ENCODE measurements around the gene UGT1A9.

UGT1A9 gene

GRCh38 chr2:233801357-233802131 lies 129.8 kb downstream of the UGT1A9 start:
- no peak for DNase-seq

- DNase-seq: no peak
Observed at GRCh38 chr2:233802132-233802815, 130.6 kb downstream of the UGT1A9 start.

- no peak for DNase-seq
Observed at GRCh38 chr2:233803292-233803911, 131.7 kb downstream of the UGT1A9 start.

- DNase-seq: no peak
Observed at GRCh38 chr2:233803994-233804393, 132.3 kb downstream of the UGT1A9 start.

GRCh38 chr2:233807215-233807865 lies 135.6 kb downstream of the UGT1A9 start:
- DNase-seq: no peak

- DNase-seq: no peak
Observed at GRCh38 chr2:233807966-233808935, 136.6 kb downstream of the UGT1A9 start.

- peak; percentile 0 for DNase-seq
Observed at GRCh38 chr2:233810385-233810784, 138.7 kb downstream of the UGT1A9 start.

- DNase-seq: no peak
Observed at GRCh38 chr2:233811087-233811486, 139.4 kb downstream of the UGT1A9 start.

- DNase-seq: no peak
Observed at GRCh38 chr2:233811732-233812131, 140.0 kb downstream of the UGT1A9 start.

GRCh38 chr2:233813236-233814055 lies 141.7 kb downstream of the UGT1A9 start:
- DNase-seq: no peak

GRCh38 chr2:233814056-233814835 lies 142.5 kb downstream of the UGT1A9 start:
- no peak for DNase-seq

GRCh38 chr2:233815861-233816260 lies 144.2 kb downstream of the UGT1A9 start:
- no peak for DNase-seq

- DNase-seq: no peak
Observed at GRCh38 chr2:233816334-233816733, 144.6 kb downstream of the UGT1A9 start.

- no peak for DNase-seq
Observed at GRCh38 chr2:233816771-233817170, 145.1 kb downstream of the UGT1A9 start.

- no peak for DNase-seq
Observed at GRCh38 chr2:233817361-233817911, 145.7 kb downstream of the UGT1A9 start.

GRCh38 chr2:233817995-233818638 lies 146.4 kb downstream of the UGT1A9 start:
- no peak for DNase-seq

- no peak for DNase-seq
Observed at GRCh38 chr2:233818639-233819621, 147.2 kb downstream of the UGT1A9 start.

All from activated naive CD4-positive, alpha-beta T cell treated with Interleukin-2 at 50 U/mL for 16 hours (primary cell).